H9 (cell line): ENCODE measurements around the gene MAP3K5. TPM values are rescaled to one million over a fixed set of nuclear protein-coding genes. Genes with fewer than 3 reads are reported as not detected.

Experiments used
- DNase-seq: peaks from one replicate; pipeline ENCODE4 v3.0.0-alpha.2; 2017
- H2AFZ ChIP-seq: one replicate; pipeline ENCODE4 v1.6.1; 2013; ENCODE audit warnings: mild to moderate bottlenecking, low read length, control low read depth, moderate library complexity
- H2AK5ac ChIP-seq: 2 replicates; pipeline ENCODE4 v1.6.1; 2013; ENCODE audit warnings: low read length, control low read depth, mixed read lengths; ENCODE audit not compliant: insufficient read length
- H2BK120ac ChIP-seq: one replicate; pipeline ENCODE4 v1.6.1; 2013; ENCODE audit warnings: low read depth, mild to moderate bottlenecking, low read length, control low read depth, inconsistent platforms; ENCODE audit not compliant: poor library complexity, severe bottlenecking
- H2BK12ac ChIP-seq: 2 replicates; pipeline ENCODE4 v1.6.1; 2013; ENCODE audit warnings: low read length, control low read depth, mixed read lengths, low read depth; ENCODE audit not compliant: insufficient read length
- H2BK15ac ChIP-seq: 2 replicates; pipeline ENCODE4 v1.6.1; 2013; ENCODE audit warnings: low read depth, low read length, control low read depth
- H2BK20ac ChIP-seq: one replicate; pipeline ENCODE4 v1.6.1; 2013; ENCODE audit warnings: low read depth, mild to moderate bottlenecking, low read length, control low read depth, inconsistent platforms; ENCODE audit not compliant: poor library complexity, severe bottlenecking
- H2BK5ac ChIP-seq: 2 replicates; pipeline ENCODE4 v1.6.1; 2013; ENCODE audit warnings: low read length, control low read depth, mixed read lengths; ENCODE audit not compliant: insufficient read length
- H3K14ac ChIP-seq: 2 replicates; pipeline ENCODE4 v1.6.1; 2013; ENCODE audit warnings: low read length, control low read depth; ENCODE audit not compliant: insufficient read depth
- H3K18ac ChIP-seq: 2 replicates; pipeline ENCODE4 v1.6.1; 2013; ENCODE audit warnings: low read depth, mild to moderate bottlenecking, mixed read lengths, low read length, control low read depth; ENCODE audit not compliant: insufficient read length
- H3K23ac ChIP-seq: 2 replicates; pipeline ENCODE4 v1.6.1; 2013; ENCODE audit warnings: low read length, control low read depth, mixed read lengths, low read depth; ENCODE audit not compliant: insufficient read length
- H3K23me2 ChIP-seq: 2 replicates; pipeline ENCODE4 v1.6.1; 2013; ENCODE audit warnings: low read depth, mild to moderate bottlenecking, mixed read lengths, low read length, control low read depth; ENCODE audit not compliant: insufficient read length, poor library complexity, severe bottlenecking
- H3K27ac ChIP-seq: 2 replicates; pipeline ENCODE4 v1.5.1; 2013; ENCODE audit warnings: low read length, control low read depth, mixed read lengths, low read depth; ENCODE audit not compliant: insufficient read length
- H3K27me3 ChIP-seq: 2 replicates; pipeline ENCODE4 v1.6.1; 2013; ENCODE audit warnings: low read length, control low read depth, inconsistent platforms; ENCODE audit not compliant: insufficient read depth
- H3K4ac ChIP-seq: 2 replicates; pipeline ENCODE4 v1.6.1; 2013; ENCODE audit warnings: low read depth, mild to moderate bottlenecking, control low read depth, inconsistent platforms, low read length, moderate library complexity
- H3K4me1 ChIP-seq: 2 replicates; pipeline ENCODE4 v1.6.1; 2013; ENCODE audit warnings: low read length, control low read depth, inconsistent platforms; ENCODE audit not compliant: insufficient read depth
- H3K4me2 ChIP-seq: 2 replicates; pipeline ENCODE4 v1.6.1; 2013; ENCODE audit warnings: low read length, control low read depth, mixed read lengths; ENCODE audit not compliant: insufficient read length, insufficient read depth
- H3K56ac ChIP-seq: 2 replicates; pipeline ENCODE4 v1.6.1; 2013; ENCODE audit warnings: low read depth, mild to moderate bottlenecking, mixed read lengths, low read length, control low read depth; ENCODE audit not compliant: insufficient read length
- H3K79me1 ChIP-seq: 2 replicates; pipeline ENCODE4 v1.6.1; 2013; ENCODE audit warnings: low read depth, mild to moderate bottlenecking, moderate library complexity, low read length, control low read depth, inconsistent platforms; ENCODE audit not compliant: insufficient read depth, poor library complexity, severe bottlenecking
- H3K79me2 ChIP-seq: 2 replicates; pipeline ENCODE4 v1.6.1; 2013; ENCODE audit warnings: low read length, control low read depth, inconsistent platforms; ENCODE audit not compliant: insufficient read depth
- H3K9ac ChIP-seq: 2 replicates; pipeline ENCODE4 v1.6.1; 2013; ENCODE audit warnings: low read length, control low read depth, mixed read lengths; ENCODE audit not compliant: insufficient read length; ENCODE audit errors: extremely low read depth
- H3K9me3 ChIP-seq: one replicate; pipeline ENCODE4 v1.6.1; 2013; ENCODE audit warnings: low read depth, low read length, inconsistent platforms; ENCODE audit not compliant: control insufficient read depth
- H3T11ph ChIP-seq: one replicate; pipeline ENCODE4 v1.6.1; 2013; ENCODE audit warnings: mild to moderate bottlenecking, low read length, control low read depth, inconsistent platforms
- H4K20me1 ChIP-seq: one replicate; pipeline ENCODE4 v1.6.1; 2013; ENCODE audit not compliant: control insufficient read depth, insufficient read length, insufficient read depth
- H4K5ac ChIP-seq: 2 replicates; pipeline ENCODE4 v1.6.1; 2013; ENCODE audit warnings: low read depth, mild to moderate bottlenecking, mixed read lengths, low read length, control low read depth; ENCODE audit not compliant: insufficient read length
- H4K8ac ChIP-seq: replicated peaks from 2 replicates; pipeline ENCODE4 v1.6.1; 2013; ENCODE audit warnings: low read length, control low read depth, mixed read lengths, low read depth; ENCODE audit not compliant: insufficient read length
- H4K91ac ChIP-seq: 2 replicates; pipeline ENCODE4 v1.6.1; 2013; ENCODE audit warnings: low read depth, mild to moderate bottlenecking, moderate library complexity, mixed read lengths, low read length, control low read depth; ENCODE audit not compliant: insufficient read length
- H3K27ac Mint-ChIP-seq, 3 experiments: 2 replicates in 2 of 3; 3 replicates in 1 of 3; pipeline ENCODE4 v1.8.0; 2020 to 2021; ENCODE audit warnings: mixed read lengths in 3 of 3, mild to moderate bottlenecking in 1 of 3, moderate library complexity in 1 of 3
- H3K27me3 Mint-ChIP-seq: 2 replicates; pipeline ENCODE4 v1.8.0; 2021; ENCODE audit warnings: low read depth, mild to moderate bottlenecking, moderate library complexity, mixed read lengths
- H3K36me3 Mint-ChIP-seq, 3 experiments: 2 replicates in 2 of 3; 3 replicates in 1 of 3; pipeline ENCODE4 v1.8.0; 2020 to 2021; ENCODE audit warnings: low read depth in 3 of 3, mixed read lengths in 3 of 3; ENCODE audit not compliant: insufficient read depth in 1 of 3
- H3K4me1 Mint-ChIP-seq, 2 experiments: 2 replicates each; pipeline ENCODE4 v1.8.0; 2020; ENCODE audit warnings: mixed read lengths in 2 of 2
- H3K4me3 Mint-ChIP-seq, 2 experiments: 2 replicates in 1 of 2; 3 replicates in 1 of 2; pipeline ENCODE4 v1.8.0; 2020 to 2021; ENCODE audit warnings: mild to moderate bottlenecking in 2 of 2, mixed read lengths in 2 of 2, moderate library complexity in 1 of 2
- H3K9me3 Mint-ChIP-seq, 2 experiments: 2 replicates in 1 of 2; 3 replicates in 1 of 2; pipeline ENCODE4 v1.8.0; 2020; ENCODE audit warnings: mild to moderate bottlenecking in 2 of 2, mixed read lengths in 2 of 2, moderate library complexity in 1 of 2
- CTCF ChIP-seq: fragments of 200-600 bp; sonication (generic); conservative IDR thresholded peaks from 3 replicates; pipeline ENCODE4 v1.8.0; 2021; ENCODE audit warnings: antibody characterized with exemption, mild to moderate bottlenecking
- WGBS: extraction: QIAGEN DNeasy Blood & Tissue Kit; methylation state at CpG from one replicate; pipeline ENCODE4 v1.1.7; 2013; ENCODE audit warnings: missing lambda C conversion rate, low lambda C conversion rate, mixed read lengths; ENCODE audit not compliant: insufficient read length; ENCODE audit errors: extremely low coverage; 5-methylcytosine and 5-hydroxymethylcytosine counted together
- total RNA-seq: library from RNA; stranded (reverse); gene quantifications from 2 replicates; pipeline ENCODE4 v1.2.1, GENCODE V29; 2021

The MAP3K5 gene
- total RNA-seq, 1 experiment from 2014 or later = 1.6 TPM

DNA sequence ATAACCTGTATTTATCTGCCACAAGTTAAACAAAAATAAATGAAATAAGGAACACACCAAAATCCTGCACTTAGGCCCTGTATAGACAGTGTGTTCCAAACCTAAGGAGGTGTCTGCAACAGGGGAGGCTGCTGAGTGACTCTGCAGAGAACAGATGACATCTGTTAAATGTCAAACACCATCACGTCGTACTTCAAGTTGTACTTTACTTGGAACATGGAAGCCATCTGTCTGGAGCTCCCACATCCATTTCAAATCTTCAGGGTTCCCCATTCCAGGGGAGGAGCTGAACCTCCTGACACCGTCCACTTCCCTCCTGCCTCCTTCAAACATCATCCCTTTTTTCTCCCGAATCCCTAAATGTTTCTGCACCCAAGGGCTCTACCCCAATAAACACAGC, 240.2 kb downstream of the MAP3K5 start:
- no peaks in the 10 kb centered on the region for H3K9me3 Mint-ChIP-seq
- Histone ChIP-seq H2AFZ (no peak overlapping the region), H3K18ac (no peak overlapping the region), H3K27ac (no peak overlapping the region), H3K4ac (no peak overlapping the region), H2BK20ac (no peak overlapping the region), H3K9me3 (no peaks in the 10 kb centered on the region), H2BK5ac (no peak overlapping the region), H4K91ac (no peak overlapping the region), H4K20me1 (no peaks in the 10 kb centered on the region), H3T11ph (no peak overlapping the region), H2BK15ac (no peak overlapping the region), H3K79me1 (no peaks in the 10 kb centered on the region), H4K8ac (no peak overlapping the region), H3K23me2 (peaks cover 14% of the 10 kb centered on the region), H2AK5ac (no peak overlapping the region), H2BK12ac (no peak overlapping the region), H3K23ac (no peak overlapping the region), H2BK120ac (no peak overlapping the region), H3K4me2 (no peak overlapping the region), H3K56ac (no peak overlapping the region), H3K27me3 (no peaks in the 10 kb centered on the region; the same call in 1 of the 2 replicates), H3K79me2 (peaks cover 5% of the 10 kb centered on the region; the same call in 1 of the 2 replicates), H4K5ac (no peak overlapping the region), H3K14ac (no peak overlapping the region), H3K4me1 (no peaks in the 10 kb centered on the region), H3K9ac (no peak overlapping the region)
- no peak for DNase-seq
- peaks cover 22 to 23% of the 10 kb centered on the region in 2 experiments for H3K4me1 Mint-ChIP-seq
- no peak overlapping the region for H3K27ac Mint-ChIP-seq
- no peaks in the 10 kb centered on the region for H3K36me3 Mint-ChIP-seq
- no peak for TF ChIP-seq CTCF
- H3K4me3 Mint-ChIP-seq = no peak overlapping the region; a peak in 1 of 5 replicates
- peaks cover 42% of the 10 kb centered on the region for H3K27me3 Mint-ChIP-seq
- WGBS = no CpG with 5 or more reads among the region's 4 CpGs
